Calu3 (cell line): ENCODE measurements around the gene MED13. TPM values are rescaled to one million over a fixed set of nuclear protein-coding genes. Genes with fewer than 3 reads are reported as not detected.

Experiments
- BruUV-seq: library from RNA; stranded (reverse); fragments of 400-500 nt; replicated peaks from 2 replicates; lab custom pipeline; 2021; lab: Mats Ljungman, UMichigan
- CTCF ChIA-PET: fragments of 300-600 bp; sonication (Branson Sonifier 250); formaldehyde crosslinking; loops from one replicate; lab custom pipeline; 2022; ENCODE audit warnings: antibody characterized with exemption; lab: Charles Lee
- DNase-seq: peaks from one replicate; pipeline ENCODE4 v3.0.0; 2022
- H3K27ac Mint-ChIP-seq: one replicate; pipeline ENCODE4 v1.8.0; 2022; ENCODE audit warnings: mixed read lengths; ENCODE audit not compliant: unreplicated experiment
- H3K27me3 Mint-ChIP-seq: one replicate; pipeline ENCODE4 v1.8.0; 2022; ENCODE audit warnings: mixed read lengths; ENCODE audit not compliant: unreplicated experiment
- H3K36me3 Mint-ChIP-seq: one replicate; pipeline ENCODE4 v1.8.0; 2022; ENCODE audit warnings: mild to moderate bottlenecking, moderate library complexity, mixed read lengths; ENCODE audit not compliant: insufficient read depth, unreplicated experiment
- H3K4me1 Mint-ChIP-seq: one replicate; pipeline ENCODE4 v1.8.0; 2022; ENCODE audit warnings: mild to moderate bottlenecking, low read depth, mixed read lengths; ENCODE audit not compliant: unreplicated experiment
- H3K4me3 Mint-ChIP-seq: one replicate; pipeline ENCODE4 v1.8.0; 2022; ENCODE audit warnings: mild to moderate bottlenecking, low read depth, moderate library complexity, mixed read lengths; ENCODE audit not compliant: unreplicated experiment
- H3K9me3 Mint-ChIP-seq: one replicate; pipeline ENCODE4 v1.8.0; 2022; ENCODE audit warnings: low read depth, mixed read lengths; ENCODE audit not compliant: unreplicated experiment
- CTCF ChIP-seq: fragments of 200-600 bp; IDR thresholded peaks from one replicate; pipeline ENCODE4 v1.8.0; 2022; ENCODE audit warnings: antibody characterized with exemption; ENCODE audit not compliant: unreplicated experiment
- intact Hi-C: fragments of 100-400 bp; cut with micrococcal nuclease; formaldehyde crosslinking; loops from one replicate; pipeline ENCODE4 v1.10.0; 2022; ENCODE audit not compliant: unreplicated experiment
- total RNA-seq: library from RNA; stranded (reverse); gene quantifications from 2 replicates; pipeline ENCODE4 v1.2.3, GENCODE V29; 2022

The MED13 gene
- total RNA-seq, 1 experiment from 2014 or later, result 50.2 TPM

GRCh38 chr17:62105357-62105756 is 40.3 kb upstream of the MED13 start:
- Mint-ChIP-seq H3K9me3 (no peaks in the 10 kb centered on the region), H3K4me3 (no peak overlapping the region), H3K4me1 (peaks cover under 1% of the 10 kb centered on the region), H3K36me3 (no peaks in the 10 kb centered on the region), H3K27me3 (no peaks in the 10 kb centered on the region), H3K27ac (no peak overlapping the region)
- no peak for DNase-seq
- CTCF ChIA-PET, result no interaction called here
- TF ChIP-seq CTCF, result no peak
- no TSS peak for BruUV-seq
- intact Hi-C loops, result no loop called here

- DNase-seq, result no peak
- peaks cover 7% of the 10 kb centered on the region for H3K4me1 Mint-ChIP-seq
- no peaks in the 10 kb centered on the region for H3K36me3 Mint-ChIP-seq
- CTCF ChIA-PET, result no interaction called here
- H3K9me3 Mint-ChIP-seq, result no peaks in the 10 kb centered on the region
- BruUV-seq, result no TSS peak
- H3K27me3 Mint-ChIP-seq, result peaks cover 13% of the 10 kb centered on the region
- no peak overlapping the region for H3K4me3 Mint-ChIP-seq
- no peak overlapping the region for H3K27ac Mint-ChIP-seq
- intact Hi-C loops, result no loop called here
- TF ChIP-seq CTCF, result no peak
These were observed 36.4 kb upstream of the MED13 start for GRCh38 chr17:62101515-62101914.

GRCh38 chr17:62101090-62101489 is 36.0 kb upstream of the MED13 start:
- TF ChIP-seq CTCF, result no peak
- peaks cover 13% of the 10 kb centered on the region for H3K27me3 Mint-ChIP-seq
- no peaks in the 10 kb centered on the region for H3K36me3 Mint-ChIP-seq
- intact Hi-C loops, result no loop called here
- H3K27ac Mint-ChIP-seq, result no peak overlapping the region
- BruUV-seq, result no TSS peak
- peaks cover 7% of the 10 kb centered on the region for H3K4me1 Mint-ChIP-seq
- no peak overlapping the region for H3K4me3 Mint-ChIP-seq
- CTCF ChIA-PET, result no interaction called here
- H3K9me3 Mint-ChIP-seq, result no peaks in the 10 kb centered on the region
- no peak for DNase-seq

GRCh38 chr17:62100055-62100454 is 35.0 kb upstream of the MED13 start:
- BruUV-seq, result no TSS peak
- intact Hi-C loops, result no loop called here

More at GRCh38 chr17:62100055-62100454, 35.0 kb upstream of the MED13 start:
- no peaks in the 10 kb centered on the region for H3K9me3 Mint-ChIP-seq
- no peak overlapping the region for H3K27ac Mint-ChIP-seq
- peaks cover 7% of the 10 kb centered on the region for H3K4me1 Mint-ChIP-seq
- CTCF ChIA-PET, result no interaction called here
- no peak for DNase-seq
- no peak for TF ChIP-seq CTCF
- no peak overlapping the region for H3K4me3 Mint-ChIP-seq
- no peaks in the 10 kb centered on the region for H3K36me3 Mint-ChIP-seq
- H3K27me3 Mint-ChIP-seq, result peaks cover 13% of the 10 kb centered on the region
